ENCODE data around the gene ERI2. TPM values are rescaled to one million over a fixed set of nuclear protein-coding genes. Genes with fewer than 3 reads are reported as not detected.

ERI2 gene
- total RNA-seq, 1 donor from 2014 or later: 7.1 TPM

GRCh38 chr16:20755238-20755637 lies 51.0 kb downstream of the ERI2 start:
- Mint-ChIP-seq H3K36me3 (ENCODE audit: low read depth, unreplicated experiment) (no peaks in the 10 kb centered on the region), H3K27ac (ENCODE audit: unreplicated experiment) (no peak overlapping the region), H3K27me3 (ENCODE audit: unreplicated experiment) (no peaks in the 10 kb centered on the region), H3K4me3 (ENCODE audit: unreplicated experiment) (no peak overlapping the region), H3K4me1 (ENCODE audit: unreplicated experiment) (peaks cover 5% of the 10 kb centered on the region), H3K9me3 (ENCODE audit: unreplicated experiment) (no peaks in the 10 kb centered on the region)
- no peak for DNase-seq (ENCODE audit: low spot score)
- no peak for TF ChIP-seq CTCF (IDR thresholded peaks at IDR 0.05; ENCODE audit: unreplicated experiment)

- TF ChIP-seq CTCF (IDR thresholded peaks at IDR 0.05; ENCODE audit: unreplicated experiment): no peak
- Mint-ChIP-seq H3K4me3 (ENCODE audit: unreplicated experiment) (no peak overlapping the region), H3K27ac (ENCODE audit: unreplicated experiment) (no peak overlapping the region), H3K4me1 (ENCODE audit: unreplicated experiment) (no peaks in the 10 kb centered on the region), H3K9me3 (ENCODE audit: unreplicated experiment) (no peaks in the 10 kb centered on the region), H3K27me3 (ENCODE audit: unreplicated experiment) (peaks cover 5% of the 10 kb centered on the region), H3K36me3 (ENCODE audit: low read depth, unreplicated experiment) (no peaks in the 10 kb centered on the region)
- no peak for DNase-seq (ENCODE audit: low spot score)
These were observed 52.5 kb downstream of the ERI2 start for GRCh38 chr16:20753727-20754126.

- H3K27ac Mint-ChIP-seq (ENCODE audit: unreplicated experiment): no peak overlapping the region
- no peak for TF ChIP-seq CTCF (IDR thresholded peaks at IDR 0.05; ENCODE audit: unreplicated experiment)
- peaks cover 5% of the 10 kb centered on the region for H3K27me3 Mint-ChIP-seq (ENCODE audit: unreplicated experiment)
- H3K9me3 Mint-ChIP-seq (ENCODE audit: unreplicated experiment): no peaks in the 10 kb centered on the region
- no peak overlapping the region for H3K4me3 Mint-ChIP-seq (ENCODE audit: unreplicated experiment)
- DNase-seq (ENCODE audit: low spot score): no peak
- H3K4me1 Mint-ChIP-seq (ENCODE audit: unreplicated experiment): no peaks in the 10 kb centered on the region
- peaks cover 5% of the 10 kb centered on the region for H3K36me3 Mint-ChIP-seq (ENCODE audit: low read depth, unreplicated experiment)
These were observed 55.7 kb downstream of the ERI2 start for GRCh38 chr16:20750558-20750957.

- H3K36me3 Mint-ChIP-seq (ENCODE audit: low read depth, unreplicated experiment): peaks cover 5% of the 10 kb centered on the region
- H3K4me1 Mint-ChIP-seq (ENCODE audit: unreplicated experiment): peaks cover 5% of the 10 kb centered on the region
- no peaks in the 10 kb centered on the region for H3K9me3 Mint-ChIP-seq (ENCODE audit: unreplicated experiment)
- H3K27me3 Mint-ChIP-seq (ENCODE audit: unreplicated experiment): peaks cover 5% of the 10 kb centered on the region
- DNase-seq (ENCODE audit: low spot score): no peak
- H3K27ac Mint-ChIP-seq (ENCODE audit: unreplicated experiment): no peak overlapping the region
- H3K4me3 Mint-ChIP-seq (ENCODE audit: unreplicated experiment): no peak overlapping the region
- TF ChIP-seq CTCF (IDR thresholded peaks at IDR 0.05; ENCODE audit: unreplicated experiment): no peak
These were observed 56.8 kb downstream of the ERI2 start for GRCh38 chr16:20749474-20749873.

- no peak overlapping the region for H3K4me3 Mint-ChIP-seq (ENCODE audit: unreplicated experiment)
- H3K36me3 Mint-ChIP-seq (ENCODE audit: low read depth, unreplicated experiment): peaks cover 5% of the 10 kb centered on the region
- peaks cover 6% of the 10 kb centered on the region for H3K4me1 Mint-ChIP-seq (ENCODE audit: unreplicated experiment)
- no peak for DNase-seq (ENCODE audit: low spot score)
- TF ChIP-seq CTCF (IDR thresholded peaks at IDR 0.05; ENCODE audit: unreplicated experiment): no peak
- H3K9me3 Mint-ChIP-seq (ENCODE audit: unreplicated experiment): no peaks in the 10 kb centered on the region
- peaks cover 5% of the 10 kb centered on the region for H3K27me3 Mint-ChIP-seq (ENCODE audit: unreplicated experiment)
- H3K27ac Mint-ChIP-seq (ENCODE audit: unreplicated experiment): no peak overlapping the region
These were observed 59.0 kb downstream of the ERI2 start for GRCh38 chr16:20747030-20747816.
